Measurements from ENCODE around the gene PPP3R2. TPM values are rescaled to one million over a fixed set of nuclear protein-coding genes. Genes with fewer than 3 reads are reported as not detected.

PPP3R2 gene
- total RNA-seq, 1 donor, result not detected

Other genes with a start within 250 kb of the PPP3R2 start
- not detected for gene BAAT, start 210.0 kb downstream of the PPP3R2 start, total RNA-seq
- gene MRPL50, start 196.4 kb downstream of the PPP3R2 start, total RNA-seq, result 6.7 TPM
- 7.3 TPM for gene ZNF189, start 196.1 kb downstream of the PPP3R2 start, total RNA-seq
- not detected for gene ALDOB, start 159.2 kb downstream of the PPP3R2 start, total RNA-seq
- 9.2 TPM for gene RNF20, start 61.1 kb downstream of the PPP3R2 start, total RNA-seq
- under 0.01 TPM for gene GRIN3A, start 143.7 kb upstream of the PPP3R2 start, total RNA-seq

All from hematopoietic multipotent progenitor cell (in vitro differentiated cells).